ENCODE results near the gene VMO1.
"Not testable (repeated sequence)": the region's sequence is repeated elsewhere in the genome, so short reads cannot be mapped to it uniquely, and the experiment has no call there.

DNA sequence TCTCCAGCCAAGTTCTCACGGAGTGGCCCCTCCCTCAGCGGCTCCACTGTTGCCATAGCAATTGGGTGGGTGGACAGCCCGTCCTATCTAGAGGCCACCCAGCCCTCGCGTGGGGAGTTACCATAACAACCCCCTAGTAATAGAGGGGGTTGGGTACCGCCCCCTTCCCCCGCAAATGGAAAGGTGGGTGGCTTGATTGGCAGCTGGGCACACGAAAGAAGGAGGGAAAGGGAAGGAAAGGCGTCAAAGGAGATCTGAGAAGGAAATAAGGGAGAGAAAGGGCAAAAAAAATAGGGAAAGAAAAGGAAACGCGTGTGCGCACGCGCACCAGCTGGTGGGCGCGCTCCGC is 46.6 kb upstream of the VMO1 start:
- not testable (repeated sequence) for TF ChIP-seq CTCF (optimal IDR thresholded peaks at IDR 0.05 in 1 of 3, IDR thresholded peaks at IDR 0.05 in 1 of 3, conservative IDR thresholded peaks at IDR 0.05 in 1 of 3; ENCODE audit: extremely low read depth in 1 of 3, insufficient read depth in 2 of 3, low read length in 3 of 3); EZH2 (IDR thresholded peaks at IDR 0.05; ENCODE audit: low read length)

Measured in keratinocyte (primary cell).